Neural progenitor cell (in vitro differentiated cells): ENCODE measurements around the gene SYNM.

Source experiments
- EZH2 ChIP-seq: fragments of 200-600 bp; sonication (generic); IDR thresholded peaks from 2 replicates; pipeline ENCODE4 v1.6.1; 2017; ENCODE audit warnings: antibody characterized with exemption, mild to moderate bottlenecking, moderate library complexity
- EZH2phosphoT487 ChIP-seq: fragments of 200-600 bp; sonication (generic); IDR thresholded peaks from 2 replicates; pipeline ENCODE4 v1.6.1; 2017; ENCODE audit warnings: antibody characterized with exemption
- TF ChIP-seq, protein P1 (sequence below): fragments of 200-600 bp; sonication (generic); IDR thresholded peaks from 2 replicates; pipeline ENCODE4 v1.5.1; 2017; ENCODE audit warnings: antibody characterized with exemption, mild to moderate bottlenecking

GRCh38 chr15:99068186-99068585 lies 36.7 kb upstream of the SYNM start:
- TF ChIP-seq, protein P1, sequence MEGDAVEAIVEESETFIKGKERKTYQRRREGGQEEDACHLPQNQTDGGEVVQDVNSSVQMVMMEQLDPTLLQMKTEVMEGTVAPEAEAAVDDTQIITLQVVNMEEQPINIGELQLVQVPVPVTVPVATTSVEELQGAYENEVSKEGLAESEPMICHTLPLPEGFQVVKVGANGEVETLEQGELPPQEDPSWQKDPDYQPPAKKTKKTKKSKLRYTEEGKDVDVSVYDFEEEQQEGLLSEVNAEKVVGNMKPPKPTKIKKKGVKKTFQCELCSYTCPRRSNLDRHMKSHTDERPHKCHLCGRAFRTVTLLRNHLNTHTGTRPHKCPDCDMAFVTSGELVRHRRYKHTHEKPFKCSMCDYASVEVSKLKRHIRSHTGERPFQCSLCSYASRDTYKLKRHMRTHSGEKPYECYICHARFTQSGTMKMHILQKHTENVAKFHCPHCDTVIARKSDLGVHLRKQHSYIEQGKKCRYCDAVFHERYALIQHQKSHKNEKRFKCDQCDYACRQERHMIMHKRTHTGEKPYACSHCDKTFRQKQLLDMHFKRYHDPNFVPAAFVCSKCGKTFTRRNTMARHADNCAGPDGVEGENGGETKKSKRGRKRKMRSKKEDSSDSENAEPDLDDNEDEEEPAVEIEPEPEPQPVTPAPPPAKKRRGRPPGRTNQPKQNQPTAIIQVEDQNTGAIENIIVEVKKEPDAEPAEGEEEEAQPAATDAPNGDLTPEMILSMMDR, result no peak
- TF ChIP-seq EZH2, result no peak
- TF ChIP-seq EZH2phosphoT487, result no peak
